IMR-90 (cell line): ENCODE measurements around the gene NPAS3. TPM values are rescaled to one million over a fixed set of nuclear protein-coding genes. Genes with fewer than 3 reads are reported as not detected.

Source experiments
- ATAC-seq: fragments of 200-7000 bp; cut with Tn5 transposase; 2 replicates; pipeline ENCODE4 v1.9.1; 2020; ENCODE audit warnings: low read depth, mild to moderate bottlenecking, moderate library complexity
- BruUV-seq: library from RNA; stranded (reverse); fragments of 400-500 nt; replicated peaks from 2 replicates; lab custom pipeline; 2021; lab: Mats Ljungman, UMichigan
- CTCF ChIA-PET: fragments of 300-600 bp; formaldehyde crosslinking; extraction: SDS; loops from one replicate; lab custom pipeline; 2021; ENCODE audit warnings: antibody characterized with exemption; lab: Yijun Ruan, JAX
- POLR2A ChIA-PET: fragments of 300-600 bp; sonication (Branson Sonifier 250); formaldehyde crosslinking; loops from one replicate; lab custom pipeline; 2022; ENCODE audit warnings: antibody characterized with exemption; ENCODE audit not compliant: unreplicated experiment; lab: Charles Lee
- DNase-seq: peaks from one replicate; pipeline ENCODE4 v3.0.0; 2013
- H2AFZ ChIP-seq: replicated peaks from 2 replicates; pipeline ENCODE3; 2013; ENCODE audit warnings: low read length, mild to moderate bottlenecking; ENCODE audit not compliant: poor library complexity
- H2AK5ac ChIP-seq: 2 replicates; pipeline ENCODE4 v1.6.1; 2013; ENCODE audit warnings: low read depth, low read length, inconsistent platforms
- H2AK9ac ChIP-seq: replicated peaks from 2 replicates; pipeline ENCODE3; 2013; ENCODE audit warnings: mild to moderate bottlenecking, low read depth, low read length, moderate library complexity; ENCODE audit not compliant: poor library complexity
- H2BK120ac ChIP-seq: 2 replicates; pipeline ENCODE4 v1.6.1; 2013; ENCODE audit warnings: low read depth, low read length, inconsistent platforms
- H2BK15ac ChIP-seq: 3 replicates; pipeline ENCODE4 v1.6.1; 2013; ENCODE audit warnings: low read depth, low read length, inconsistent platforms
- H2BK20ac ChIP-seq: 2 replicates; pipeline ENCODE4 v1.6.1; 2013; ENCODE audit warnings: low read depth, mild to moderate bottlenecking, inconsistent platforms, low read length, moderate library complexity
- H2BK5ac ChIP-seq: 2 replicates; pipeline ENCODE4 v1.6.1; 2013; ENCODE audit warnings: mild to moderate bottlenecking, low read depth, low read length, inconsistent platforms; ENCODE audit not compliant: poor library complexity, severe bottlenecking
- H3K14ac ChIP-seq: replicated peaks from 2 replicates; pipeline ENCODE4 v1.6.1; 2013; ENCODE audit warnings: low read depth, low read length, inconsistent platforms
- H3K18ac ChIP-seq: 2 replicates; pipeline ENCODE4 v1.6.1; 2013; ENCODE audit warnings: low read depth, low read length, control low read depth
- H3K23ac ChIP-seq: 2 replicates; pipeline ENCODE4 v1.6.1; 2013; ENCODE audit warnings: low read depth, low read length, inconsistent platforms
- H3K27ac ChIP-seq: 2 replicates; pipeline ENCODE4 v1.5.1; 2013; ENCODE audit warnings: mild to moderate bottlenecking, control low read depth, low read length; ENCODE audit not compliant: insufficient read depth
- H3K27me3 ChIP-seq: 2 replicates; pipeline ENCODE4 v1.6.1; 2013; ENCODE audit warnings: low read length; ENCODE audit not compliant: control insufficient read depth, insufficient read depth
- H3K36me3 ChIP-seq: 2 replicates; pipeline ENCODE4 v1.6.1; 2013; ENCODE audit warnings: low read length, mixed read lengths; ENCODE audit not compliant: control insufficient read depth, insufficient read depth
- H3K4ac ChIP-seq: 2 replicates; pipeline ENCODE4 v1.6.1; 2013; ENCODE audit warnings: low read depth, low read length, inconsistent platforms
- H3K4me1 ChIP-seq: 2 replicates; pipeline ENCODE4 v1.6.1; 2013; ENCODE audit warnings: low read length, mixed read lengths; ENCODE audit not compliant: control insufficient read depth, insufficient read depth
- H3K4me2 ChIP-seq: 2 replicates; pipeline ENCODE4 v1.6.1; 2013; ENCODE audit warnings: low read depth, mild to moderate bottlenecking, control low read depth, low read length, moderate library complexity
- H3K4me3 ChIP-seq: 2 replicates; pipeline ENCODE4 v1.5.1; 2013; ENCODE audit warnings: low read depth, mild to moderate bottlenecking, control low read depth, low read length, moderate library complexity; ENCODE audit not compliant: insufficient read depth
- H3K56ac ChIP-seq: 2 replicates; pipeline ENCODE4 v1.6.1; 2013; ENCODE audit warnings: low read length, inconsistent platforms; ENCODE audit not compliant: insufficient read depth; ENCODE audit errors: extremely low read depth
- H3K79me1 ChIP-seq, 2 experiments: 2 replicates each; pipeline ENCODE4 v1.6.1; 2013; ENCODE audit warnings: low read length in 2 of 2, inconsistent platforms in 1 of 2, low read depth in 1 of 2
- H3K9ac ChIP-seq: 2 replicates; pipeline ENCODE4 v1.6.1; 2013; ENCODE audit warnings: low read depth, low read length, control low read depth
- H3K9me1 ChIP-seq: 2 replicates; pipeline ENCODE4 v1.6.1; 2013; ENCODE audit warnings: low read length, inconsistent platforms; ENCODE audit not compliant: insufficient read depth
- H3K9me3 ChIP-seq: 2 replicates; pipeline ENCODE4 v1.6.1; 2013; ENCODE audit warnings: low read length; ENCODE audit not compliant: control insufficient read depth, insufficient read depth
- H4K20me1 ChIP-seq: 2 replicates; pipeline ENCODE4 v1.6.1; 2013; ENCODE audit warnings: low read length, inconsistent platforms; ENCODE audit not compliant: insufficient read depth
- H4K5ac ChIP-seq: 2 replicates; pipeline ENCODE4 v1.6.1; 2013; ENCODE audit warnings: mild to moderate bottlenecking, low read depth, low read length, control low read depth
- H4K8ac ChIP-seq, 2 experiments: 2 replicates each; pipeline ENCODE4 v1.6.1; 2013; ENCODE audit warnings: low read depth in 2 of 2, low read length in 2 of 2, control low read depth in 1 of 2, inconsistent platforms in 1 of 2
- H4K91ac ChIP-seq: 2 replicates; pipeline ENCODE4 v1.6.1; 2013; ENCODE audit warnings: low read depth, low read length, inconsistent platforms; ENCODE audit not compliant: insufficient read depth
- BHLHE40 ChIP-seq: fragments of 150-350 bp; IDR thresholded peaks from 2 replicates; pipeline ENCODE4 v1.6.1; 2016; ENCODE audit warnings: mild to moderate bottlenecking, low read depth, low read length
- CEBPB ChIP-seq: IDR thresholded peaks from 2 replicates; pipeline ENCODE4 v1.6.1; 2012; ENCODE audit warnings: low read depth, low read length, improper control_type of control experiment
- CHD1 ChIP-seq: IDR thresholded peaks from 2 replicates; pipeline ENCODE4 v1.6.1; 2012; ENCODE audit warnings: low read depth, low read length, improper control_type of control experiment
- POLR2A ChIP-seq: IDR thresholded peaks from 2 replicates; pipeline ENCODE4 v1.6.1; 2012; ENCODE audit warnings: mild to moderate bottlenecking, low read depth, low read length
- SMC3 ChIP-seq: fragments of 150-350 bp; IDR thresholded peaks from 2 replicates; pipeline ENCODE4 v1.6.1; 2016; ENCODE audit warnings: low read depth, mild to moderate bottlenecking, antibody characterized with exemption, low read length, moderate library complexity
- WGBS, 2 experiments: methylation state at CpG; one replicate each; pipeline versions ENCODE4 v1.1.5 to v1.1.7; 2013; ENCODE audit warnings: missing lambda C conversion rate in 2 of 2; ENCODE audit not compliant: insufficient read length in 1 of 2; ENCODE audit errors: extremely low coverage in 2 of 2; 5-methylcytosine and 5-hydroxymethylcytosine counted together
- dilution Hi-C: fragments of 300-500 bp; cut with HindIII; formaldehyde crosslinking; loops from one replicate; pipeline ENCODE4 v1.14.3; 2018; ENCODE audit warnings: low sequenced_read_pairs; ENCODE audit not compliant: unreplicated experiment
- in situ Hi-C: fragments of 300-500 bp; cut with MboI; formaldehyde crosslinking; loops from 3 replicates; pipeline ENCODE4 v1.14.3; 2019; ENCODE audit warnings: low sequenced_read_pairs, inconsistent platforms, mixed read lengths
- intact Hi-C: fragments of 100-400 bp; cut with micrococcal nuclease; formaldehyde crosslinking; loops from 2 replicates; pipeline ENCODE4 v1.10.0; 2022
- polyA plus RNA-seq, 3 experiments: library from polyadenylated mRNA; depleted of rRNA; stranded (reverse); fragments of >200 nt; gene quantifications; 2 replicates each; pipeline ENCODE4 v1.2.3, GENCODE V29; 2012; ENCODE audit warnings: low replicate concordance in 1 of 3
- total RNA-seq: library from RNA; depleted of rRNA; stranded (reverse); fragments of >200 nt; gene quantifications from 2 replicates; pipeline ENCODE4 v1.2.3, GENCODE V29; 2012

NPAS3 gene
- total and polyA plus RNA-seq, 2 of the 4 experiments (the other 2 are of a cell fraction) = not detected

DNA sequence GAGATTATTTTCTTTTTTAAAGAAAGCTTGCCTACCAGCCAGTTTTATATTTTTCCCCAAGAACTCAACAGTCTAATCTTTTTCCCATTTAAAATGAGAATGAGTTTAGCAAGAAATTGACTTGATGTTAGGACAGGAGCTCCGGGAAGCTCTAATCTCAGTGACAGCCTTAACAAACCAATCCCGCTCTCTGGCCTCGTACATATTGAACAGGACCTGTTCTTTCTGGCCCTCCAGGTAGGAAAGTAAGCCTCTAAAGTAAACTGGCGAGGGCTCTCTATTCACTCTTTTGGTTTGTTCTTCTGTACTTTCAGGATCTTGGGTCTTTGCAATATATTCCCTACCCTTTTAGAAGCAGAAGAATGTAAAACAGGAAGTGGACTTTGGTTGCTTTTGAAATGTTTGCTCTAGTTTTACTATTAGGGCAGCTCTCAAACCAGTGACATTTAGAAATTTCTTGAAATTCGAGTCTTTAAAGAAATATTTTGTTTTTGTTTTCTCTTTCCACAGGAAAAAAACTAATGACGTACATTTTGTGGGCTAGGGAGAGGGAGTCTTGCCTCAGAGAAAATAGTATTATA is 17.9 kb upstream of the NPAS3 start:
- H3K36me3 ChIP-seq = no peaks in the 10 kb centered on the region
- no peak overlapping the region for H2BK5ac ChIP-seq
- intact Hi-C loops = no loop called here
- H2AK9ac ChIP-seq = no peak overlapping the region
- H3K4me1 ChIP-seq = no peaks in the 10 kb centered on the region
- H3K9me3 ChIP-seq = no peaks in the 10 kb centered on the region
- no peak overlapping the region for H2BK120ac ChIP-seq
- TF ChIP-seq POLR2A (no peak), BHLHE40 (no peak), CEBPB (no peak), CHD1 (no peak), SMC3 (no peak)
- CTCF ChIA-PET = no interaction called here
- no peak overlapping the region for H4K5ac ChIP-seq
- no peaks in the 10 kb centered on the region for H4K20me1 ChIP-seq
- H3K27ac ChIP-seq = no peak overlapping the region
- no peak overlapping the region for H4K8ac ChIP-seq
- H2BK15ac ChIP-seq = no peak overlapping the region
- H3K4me3 ChIP-seq = no peak overlapping the region
- no peaks in the 10 kb centered on the region for H3K27me3 ChIP-seq
- H4K91ac ChIP-seq = no peak overlapping the region
- H3K4me2 ChIP-seq = no peak overlapping the region
- POLR2A ChIA-PET = no interaction called here
- H2AFZ ChIP-seq = no peak overlapping the region
- no peak overlapping the region for H2AK5ac ChIP-seq
- H3K18ac ChIP-seq = no peak overlapping the region
- no peak overlapping the region for H3K14ac ChIP-seq
- H3K56ac ChIP-seq = no peak overlapping the region
- dilution Hi-C loops = no loop called here
- H3K23ac ChIP-seq = no peak overlapping the region
- no peaks in the 10 kb centered on the region for H3K9me1 ChIP-seq
- WGBS, 2 experiments = no CpG with 5 or more reads among the region's 6 CpGs
- no peak overlapping the region for H3K9ac ChIP-seq
- no TSS peak for BruUV-seq
- no peak overlapping the region for H3K4ac ChIP-seq
- DNase-seq (no peak), ATAC-seq (no peak)
- no peak overlapping the region for H2BK20ac ChIP-seq
- no peaks in the 10 kb centered on the region for H3K79me1 ChIP-seq
- in situ Hi-C loops = no loop called here
